Measurements from ENCODE around the gene KCP.

Gene KCP

DNA sequence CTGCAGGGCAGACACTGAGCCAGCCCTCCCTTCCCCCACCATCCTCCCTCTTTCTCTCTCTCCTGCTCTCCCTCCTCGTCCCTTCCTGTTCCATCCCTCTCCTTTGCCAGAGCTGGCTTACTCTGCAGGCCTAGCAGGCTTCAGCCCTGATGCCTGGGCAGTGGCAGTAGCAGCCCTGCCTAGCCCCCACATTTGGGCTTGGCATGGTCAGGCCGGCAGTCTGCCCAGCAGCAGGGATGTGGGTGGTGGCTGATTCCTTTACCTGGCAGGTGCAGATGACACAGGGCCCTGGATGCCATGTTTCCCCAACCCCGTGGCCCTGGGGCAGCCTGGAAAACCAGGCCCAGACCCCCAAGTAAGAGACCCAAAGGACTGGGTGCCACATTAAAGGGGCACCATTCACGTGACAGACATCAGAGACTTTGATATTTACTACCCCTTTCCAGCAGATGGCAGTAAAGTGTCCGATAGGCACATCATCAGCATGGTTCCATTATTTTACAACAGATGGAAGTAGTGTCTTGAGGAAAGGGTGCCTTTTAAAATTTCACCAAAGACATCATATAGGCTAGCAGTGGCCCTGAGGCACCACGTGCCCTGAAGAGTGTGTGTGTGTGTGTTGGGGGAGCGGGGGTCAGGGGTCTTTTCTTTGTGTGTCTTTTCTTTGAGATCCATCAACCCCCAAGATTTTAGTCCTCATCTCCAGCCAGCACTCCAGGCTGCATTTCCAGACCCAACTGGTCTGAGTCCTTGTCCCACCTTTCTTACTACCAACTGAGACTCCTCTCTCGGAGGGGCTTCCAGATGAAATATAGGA, 5.9 kb downstream of the KCP start:
- Histone ChIP-seq H3K4me1 (ENCODE audit: control extremely low read depth in 1 of 4, control insufficient read depth in 4 of 4, insufficient read depth in 4 of 4, low read length in 3 of 4) (peaks cover 0 to 2% (median under 1%) of the 10 kb centered on the region in 4 experiments), H3K4me3 (ENCODE audit: control insufficient read depth in 1 of 7, extremely low read depth in 1 of 7, insufficient read depth in 4 of 7, low read depth in 2 of 7, low read length in 6 of 7) (no peak overlapping the region), H3K27ac (ENCODE audit: insufficient read depth in 1 of 2, low read depth in 1 of 2, low read length in 2 of 2, poor library complexity in 1 of 2, severe bottlenecking in 2 of 2) (no peak overlapping the region), H3K36me3 (ENCODE audit: control insufficient read depth in 4 of 4, insufficient read depth in 4 of 4, low read length in 3 of 4) (no peaks in the 10 kb centered on the region), H3K27me3 (replicated peaks in 2 of 5; ENCODE audit: control insufficient read depth in 4 of 5, insufficient read depth in 5 of 5, low read length in 4 of 5) (peaks cover 0 to 15% (median 10%) of the 10 kb centered on the region in 5 experiments), H3K9me3 (ENCODE audit: control extremely low read depth in 1 of 5, control insufficient read depth in 4 of 5, insufficient read depth in 2 of 5, low read depth in 1 of 5, low read length in 4 of 5) (peaks cover 0 to 2% (median 0%) of the 10 kb centered on the region in 5 experiments)
- 48% methylated on average over 6 of the region's 8 CpGs for WGBS (ENCODE audit: insufficient coverage)
- ChIA-PET CTCF (interaction anchor here (1.0 to 2.6 kb wide), 10 partner anchors 7 to 187 kb away, joined by 3 to 21 read pairs (median 6); no protein-coding TSS in a partner anchor), POLR2A (no interaction called here)
- peak; percentile 71 to 88 (median 83) for DNase-seq

DNA sequence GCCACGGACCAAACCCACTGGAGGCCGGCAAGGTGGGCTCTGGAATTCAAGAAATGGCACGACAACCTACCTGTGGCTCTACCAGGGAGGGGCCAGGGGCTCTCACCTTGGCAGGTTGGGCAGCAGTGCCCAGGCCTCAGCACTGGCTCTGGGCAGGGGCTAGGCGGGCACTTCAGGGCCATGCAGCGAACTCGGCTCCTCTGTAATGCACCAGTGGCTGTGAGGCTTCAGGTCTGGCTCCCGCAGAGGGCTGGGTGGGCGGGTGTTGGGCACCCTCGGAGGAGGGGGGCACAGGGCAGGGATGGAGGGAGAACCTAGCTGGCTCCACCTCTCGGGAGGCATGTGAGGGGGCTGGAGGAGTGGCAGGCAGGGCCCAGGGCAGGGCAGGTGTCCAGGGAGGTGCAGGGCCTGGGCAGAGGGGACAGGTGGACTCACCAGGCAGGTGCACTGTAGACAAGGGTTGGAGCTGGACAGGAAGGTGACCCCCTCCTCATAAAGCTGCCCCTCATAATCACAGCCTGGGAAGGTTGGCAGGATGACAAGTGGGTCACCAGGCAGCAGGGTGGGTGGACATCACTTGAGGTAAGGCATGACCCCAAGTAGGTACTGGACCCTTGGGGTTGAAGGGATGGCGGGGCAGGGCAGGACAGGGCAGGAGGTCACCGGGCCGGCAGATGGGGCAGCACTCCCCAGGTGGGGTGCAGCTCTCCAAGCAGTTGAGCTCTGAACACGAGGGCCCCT, 6.7 kb downstream of the KCP start:
- no peaks in the 10 kb centered on the region for H3K4me1 ChIP-seq (ENCODE audit: control extremely low read depth in 1 of 4, control insufficient read depth in 4 of 4, insufficient read depth in 4 of 4, low read length in 3 of 4)
- DNase-seq, result no peak
- no peak overlapping the region for H3K4me3 ChIP-seq (ENCODE audit: control insufficient read depth in 1 of 7, extremely low read depth in 1 of 7, insufficient read depth in 4 of 7, low read depth in 2 of 7, low read length in 6 of 7)
- H3K9me3 ChIP-seq (ENCODE audit: control extremely low read depth in 1 of 5, control insufficient read depth in 4 of 5, insufficient read depth in 2 of 5, low read depth in 1 of 5, low read length in 4 of 5), result peaks cover 0 to 4% (median under 1%) of the 10 kb centered on the region in 5 experiments
- ChIA-PET CTCF (interaction anchor here (0.7 to 2.6 kb wide), 12 partner anchors 19 to 188 kb away, joined by 3 to 21 read pairs (median 6); no protein-coding TSS in a partner anchor), POLR2A (no interaction called here)
- H3K27ac ChIP-seq (ENCODE audit: insufficient read depth in 1 of 2, low read depth in 1 of 2, low read length in 2 of 2, poor library complexity in 1 of 2, severe bottlenecking in 2 of 2), result no peak overlapping the region
- H3K27me3 ChIP-seq (replicated peaks in 2 of 5; ENCODE audit: control insufficient read depth in 4 of 5, insufficient read depth in 5 of 5, low read length in 4 of 5), result peaks cover 0 to 7% (median 3%) of the 10 kb centered on the region in 5 experiments
- 88% methylated on average over 13 of the region's 14 CpGs for WGBS (ENCODE audit: insufficient coverage)
- H3K36me3 ChIP-seq (ENCODE audit: control insufficient read depth in 4 of 4, insufficient read depth in 4 of 4, low read length in 3 of 4), result no peaks in the 10 kb centered on the region

DNA sequence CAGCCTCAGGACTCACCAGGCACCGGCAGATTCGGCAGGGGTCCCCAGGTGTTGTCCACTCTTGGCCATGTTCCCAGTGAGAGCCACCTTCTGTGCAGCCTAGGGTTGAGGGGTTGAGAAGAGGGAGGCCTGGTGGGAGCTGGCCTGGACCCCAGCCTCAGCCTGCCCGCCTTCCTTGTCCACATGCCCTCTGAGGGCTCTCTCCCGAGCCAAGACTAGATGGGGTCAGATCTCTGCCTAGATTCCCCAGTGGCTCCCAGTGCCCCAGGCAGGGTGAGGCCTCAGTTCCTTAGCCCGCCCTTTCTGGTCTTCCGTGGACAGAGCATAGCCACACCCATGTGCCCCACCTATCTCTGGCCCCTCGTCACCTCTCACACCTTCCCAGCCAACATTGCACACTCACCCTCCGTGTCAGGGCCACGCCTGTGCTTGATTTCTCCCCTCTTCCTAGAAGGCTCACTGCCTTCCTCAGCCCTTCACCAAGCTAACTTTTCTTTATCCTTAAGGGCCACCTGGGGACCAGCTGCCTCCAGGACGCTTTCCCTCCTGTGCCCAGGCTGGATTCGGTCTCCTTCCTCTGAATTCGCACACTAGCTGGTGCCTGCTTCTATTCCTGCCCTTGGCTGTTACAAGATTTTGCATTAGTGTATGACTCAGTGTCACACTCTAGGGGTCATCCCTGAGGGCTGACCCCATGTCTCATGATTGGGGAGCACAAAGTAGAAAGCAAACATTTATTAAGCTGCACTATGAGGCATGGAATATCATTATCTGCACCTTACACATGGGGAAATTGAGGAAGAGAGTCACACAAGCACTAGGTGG, 7.5 kb downstream of the KCP start:
- DNase-seq, result no peak
- WGBS (ENCODE audit: insufficient coverage), result 96% methylated on average over 10 of the region's 12 CpGs
- Histone ChIP-seq H3K27me3 (replicated peaks in 2 of 5; ENCODE audit: control insufficient read depth in 4 of 5, insufficient read depth in 5 of 5, low read length in 4 of 5) (no peaks in the 10 kb centered on the region), H3K36me3 (ENCODE audit: control insufficient read depth in 4 of 4, insufficient read depth in 4 of 4, low read length in 3 of 4) (no peaks in the 10 kb centered on the region), H3K9me3 (ENCODE audit: control extremely low read depth in 1 of 5, control insufficient read depth in 4 of 5, insufficient read depth in 2 of 5, low read depth in 1 of 5, low read length in 4 of 5) (peaks cover 0 to 6% (median 3%) of the 10 kb centered on the region in 5 experiments), H3K27ac (ENCODE audit: insufficient read depth in 1 of 2, low read depth in 1 of 2, low read length in 2 of 2, poor library complexity in 1 of 2, severe bottlenecking in 2 of 2) (no peak overlapping the region), H3K4me3 (ENCODE audit: control insufficient read depth in 1 of 7, extremely low read depth in 1 of 7, insufficient read depth in 4 of 7, low read depth in 2 of 7, low read length in 6 of 7) (no peak overlapping the region), H3K4me1 (ENCODE audit: control extremely low read depth in 1 of 4, control insufficient read depth in 4 of 4, insufficient read depth in 4 of 4, low read length in 3 of 4) (no peaks in the 10 kb centered on the region)
- POLR2A ChIA-PET, result no interaction called here
- CTCF ChIA-PET, result interaction anchor here (0.7 to 2.6 kb wide), 13 partner anchors 16 to 308 kb away, joined by 3 to 21 read pairs (median 6); no protein-coding TSS in a partner anchor

DNA sequence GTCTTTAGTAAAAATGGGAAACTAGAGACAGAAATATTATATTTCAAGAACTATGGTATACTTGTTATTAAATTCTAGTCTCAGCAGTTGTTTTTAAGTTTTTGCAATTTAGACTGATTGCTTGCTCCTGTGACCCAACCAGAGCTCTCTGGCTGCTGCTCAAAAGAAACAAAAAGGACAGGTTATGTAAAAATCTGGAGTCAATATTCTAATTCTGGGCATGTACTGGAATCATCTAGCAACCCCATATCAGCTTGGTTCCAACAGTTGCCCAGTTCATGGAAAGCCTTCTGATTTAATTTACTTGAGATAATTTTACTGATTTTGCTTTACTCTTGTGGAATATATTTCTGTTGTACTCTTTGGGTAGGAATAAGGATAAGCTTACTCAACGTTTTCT, 10.3 kb downstream of the KCP start:
- H3K27ac ChIP-seq (ENCODE audit: insufficient read depth in 1 of 2, low read depth in 1 of 2, low read length in 2 of 2, poor library complexity in 1 of 2, severe bottlenecking in 2 of 2), result no peak overlapping the region
- no peaks in the 10 kb centered on the region for H3K4me1 ChIP-seq (ENCODE audit: control extremely low read depth in 1 of 4, control insufficient read depth in 4 of 4, insufficient read depth in 4 of 4, low read length in 3 of 4)
- H3K36me3 ChIP-seq (ENCODE audit: control insufficient read depth in 4 of 4, insufficient read depth in 4 of 4, low read length in 3 of 4), result no peaks in the 10 kb centered on the region
- CTCF ChIA-PET, result interaction anchor here (2.4 kb wide), 1 partner anchor 10 kb away, joined by 8 read pairs; the partner anchor contains the start of gene KCP
- H3K4me3 ChIP-seq (ENCODE audit: control insufficient read depth in 1 of 7, extremely low read depth in 1 of 7, insufficient read depth in 4 of 7, low read depth in 2 of 7, low read length in 6 of 7), result no peak overlapping the region
- no CpG with 5 or more reads among the region's 1 CpG for whole genome bisulfite sequencing (ENCODE audit: insufficient coverage)
- H3K27me3 ChIP-seq (replicated peaks in 2 of 5; ENCODE audit: control insufficient read depth in 4 of 5, insufficient read depth in 5 of 5, low read length in 4 of 5), result no peaks in the 10 kb centered on the region
- DNase-seq, result no peak
- H3K9me3 ChIP-seq (ENCODE audit: control extremely low read depth in 1 of 5, control insufficient read depth in 4 of 5, insufficient read depth in 2 of 5, low read depth in 1 of 5, low read length in 4 of 5), result peaks cover 0 to 6% (median 3%) of the 10 kb centered on the region in 5 experiments
- POLR2A ChIA-PET, result no interaction called here

DNA sequence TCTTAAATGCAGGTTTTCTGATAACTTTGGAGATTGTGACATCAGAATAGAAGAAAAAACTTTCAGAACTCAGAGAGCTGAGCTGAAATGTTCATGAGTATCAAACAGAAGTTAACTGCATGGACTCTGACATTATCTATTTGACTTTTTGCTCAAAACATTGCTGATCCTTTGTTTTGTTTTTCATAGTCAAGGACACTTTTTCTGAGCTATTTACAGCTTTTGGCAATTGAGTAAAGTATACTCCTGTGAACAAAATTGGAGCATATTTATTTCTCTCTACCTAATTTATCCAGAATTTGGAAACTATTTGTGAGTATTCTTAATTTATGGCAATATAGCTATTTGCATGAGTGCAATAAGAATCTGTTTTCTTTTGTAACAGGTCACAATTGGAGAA, 11.1 kb downstream of the KCP start:
- Histone ChIP-seq H3K27me3 (replicated peaks in 2 of 5; ENCODE audit: control insufficient read depth in 4 of 5, insufficient read depth in 5 of 5, low read length in 4 of 5) (no peaks in the 10 kb centered on the region), H3K4me3 (ENCODE audit: control insufficient read depth in 1 of 7, extremely low read depth in 1 of 7, insufficient read depth in 4 of 7, low read depth in 2 of 7, low read length in 6 of 7) (no peak overlapping the region), H3K4me1 (ENCODE audit: control extremely low read depth in 1 of 4, control insufficient read depth in 4 of 4, insufficient read depth in 4 of 4, low read length in 3 of 4) (no peaks in the 10 kb centered on the region), H3K27ac (ENCODE audit: insufficient read depth in 1 of 2, low read depth in 1 of 2, low read length in 2 of 2, poor library complexity in 1 of 2, severe bottlenecking in 2 of 2) (no peak overlapping the region), H3K36me3 (ENCODE audit: control insufficient read depth in 4 of 4, insufficient read depth in 4 of 4, low read length in 3 of 4) (no peaks in the 10 kb centered on the region), H3K9me3 (ENCODE audit: control extremely low read depth in 1 of 5, control insufficient read depth in 4 of 5, insufficient read depth in 2 of 5, low read depth in 1 of 5, low read length in 4 of 5) (peaks cover 0 to 6% (median 3%) of the 10 kb centered on the region in 5 experiments)
- ChIA-PET POLR2A (no interaction called here), CTCF (interaction anchor here (1.5 to 2.4 kb wide), 3 partner anchors 11 to 57 kb away, joined by 4 to 8 read pairs (median 4); partner anchors contain the start of gene KCP)
- peak in 2 of 3 donors; percentile 29 to 31 for DNase-seq

DNA sequence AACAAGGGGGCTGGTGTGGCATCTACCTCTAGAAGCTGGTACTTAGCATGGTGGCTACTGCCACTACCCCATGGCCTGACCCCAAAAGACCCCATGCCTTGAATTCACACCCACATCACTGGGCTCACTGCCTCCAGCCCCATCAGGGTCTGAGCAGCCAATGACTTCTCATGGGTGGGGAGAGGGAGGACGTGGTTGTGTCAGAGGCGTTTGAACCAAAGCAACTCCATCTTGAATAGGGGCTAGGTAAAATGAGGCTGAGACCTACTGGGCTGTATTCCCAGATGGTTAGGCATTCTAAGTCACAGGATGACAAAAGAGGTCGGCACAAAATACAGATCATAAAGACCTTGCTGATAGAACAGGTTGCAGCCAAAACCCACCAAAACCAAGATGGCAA, 15.2 kb downstream of the KCP start:
- CTCF ChIA-PET, result no interaction called here
- Histone ChIP-seq H3K27me3 (replicated peaks in 2 of 5; ENCODE audit: control insufficient read depth in 4 of 5, insufficient read depth in 5 of 5, low read length in 4 of 5) (peaks cover 0 to 17% (median 3%) of the 10 kb centered on the region in 5 experiments), H3K27ac (ENCODE audit: insufficient read depth in 1 of 2, low read depth in 1 of 2, low read length in 2 of 2, poor library complexity in 1 of 2, severe bottlenecking in 2 of 2) (no peak overlapping the region), H3K9me3 (ENCODE audit: control extremely low read depth in 1 of 5, control insufficient read depth in 4 of 5, insufficient read depth in 2 of 5, low read depth in 1 of 5, low read length in 4 of 5) (peaks cover 0 to 6% (median 3%) of the 10 kb centered on the region in 5 experiments), H3K36me3 (ENCODE audit: control insufficient read depth in 4 of 4, insufficient read depth in 4 of 4, low read length in 3 of 4) (no peaks in the 10 kb centered on the region), H3K4me3 (ENCODE audit: control insufficient read depth in 1 of 7, extremely low read depth in 1 of 7, insufficient read depth in 4 of 7, low read depth in 2 of 7, low read length in 6 of 7) (no peak overlapping the region), H3K4me1 (ENCODE audit: control extremely low read depth in 1 of 4, control insufficient read depth in 4 of 4, insufficient read depth in 4 of 4, low read length in 3 of 4) (peaks cover 0 to 7% (median 5%) of the 10 kb centered on the region in 4 experiments)
- 93% methylated on average over 3 of the region's 3 CpGs for WGBS (ENCODE audit: insufficient coverage)
- DNase-seq, result no peak
- POLR2A ChIA-PET, result no interaction called here
